GM18858 (cell line): ENCODE measurements around the gene HMGXB3.

ENCODE experiments used
- ATAC-seq: cut with Tn5 transposase; IDR thresholded peaks from one replicate; pipeline ENCODE4 v1.9.1; 2021; ENCODE audit not compliant: unreplicated experiment

Gene HMGXB3

GRCh38 chr5:150052226-150052955 is 51.9 kb downstream of the HMGXB3 start:
- no peak for ATAC-seq

- ATAC-seq, result no peak
Observed at GRCh38 chr5:150052956-150053712, 52.6 kb downstream of the HMGXB3 start.

- ATAC-seq, result no peak
Observed at GRCh38 chr5:150053713-150054392, 53.3 kb downstream of the HMGXB3 start.

GRCh38 chr5:150054569-150054968 is 54.0 kb downstream of the HMGXB3 start:
- no peak for ATAC-seq

- ATAC-seq, result no peak
Observed at GRCh38 chr5:150055326-150056074, 55.0 kb downstream of the HMGXB3 start.

GRCh38 chr5:150056075-150056443 is 55.5 kb downstream of the HMGXB3 start:
- ATAC-seq, result no peak

- ATAC-seq, result no peak
Observed at GRCh38 chr5:150057052-150057451, 56.5 kb downstream of the HMGXB3 start.

- no peak for ATAC-seq
Observed at GRCh38 chr5:150057511-150057910, 57.0 kb downstream of the HMGXB3 start.

GRCh38 chr5:150057996-150058395 is 57.5 kb downstream of the HMGXB3 start:
- ATAC-seq, result no peak

GRCh38 chr5:150058480-150059126 is 58.1 kb downstream of the HMGXB3 start:
- ATAC-seq, result no peak

GRCh38 chr5:150059623-150060022 is 59.1 kb downstream of the HMGXB3 start:
- no peak for ATAC-seq

- ATAC-seq, result no peak
Observed at GRCh38 chr5:150060471-150060870, 59.9 kb downstream of the HMGXB3 start.

- ATAC-seq, result no peak
Observed at GRCh38 chr5:150061538-150061995, 61.0 kb downstream of the HMGXB3 start.

GRCh38 chr5:150062216-150062922 is 61.8 kb downstream of the HMGXB3 start:
- no peak for ATAC-seq

GRCh38 chr5:150063638-150064037 is 63.1 kb downstream of the HMGXB3 start:
- ATAC-seq, result no peak

GRCh38 chr5:150064681-150065220 is 64.2 kb downstream of the HMGXB3 start:
- ATAC-seq, result no peak

GRCh38 chr5:150065346-150065745 is 64.8 kb downstream of the HMGXB3 start:
- ATAC-seq, result no peak

- ATAC-seq, result no peak
Observed at GRCh38 chr5:150065886-150066285, 65.3 kb downstream of the HMGXB3 start.

GRCh38 chr5:150066436-150066835 is 65.9 kb downstream of the HMGXB3 start:
- ATAC-seq, result no peak
